ENCODE data around the gene CES4A.

The CES4A gene

DNA sequence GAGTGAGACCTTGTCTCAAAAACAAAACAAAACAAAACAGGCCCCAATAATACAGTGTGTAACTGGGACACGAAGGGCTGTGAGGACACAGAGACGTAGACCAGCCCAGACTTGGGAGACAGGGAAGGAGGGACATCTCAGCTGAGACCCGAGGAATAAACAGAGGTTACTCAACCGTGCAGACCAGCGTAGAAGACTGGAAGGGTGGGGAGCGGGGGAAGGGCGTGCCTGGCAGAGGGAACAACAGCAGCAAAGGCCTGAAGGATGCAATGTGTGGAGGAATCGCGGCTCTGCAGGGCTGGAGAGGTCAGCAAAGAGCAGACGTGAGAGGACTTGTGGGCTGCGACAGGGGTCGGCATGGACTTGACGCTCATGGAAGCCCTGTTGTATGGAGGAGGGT, 11.6 kb upstream of the CES4A start:
- no peak for TF ChIP-seq CTCF (IDR thresholded peaks at IDR 0.05; ENCODE audit: low read depth, low read length)
- H3K4me3 ChIP-seq (replicated peaks in 1 of 2; ENCODE audit: low read depth in 2 of 2, low read length in 2 of 2) = no peak overlapping the region
- DNase-seq (ENCODE audit: low read depth in 2 of 2) = no peak

DNA sequence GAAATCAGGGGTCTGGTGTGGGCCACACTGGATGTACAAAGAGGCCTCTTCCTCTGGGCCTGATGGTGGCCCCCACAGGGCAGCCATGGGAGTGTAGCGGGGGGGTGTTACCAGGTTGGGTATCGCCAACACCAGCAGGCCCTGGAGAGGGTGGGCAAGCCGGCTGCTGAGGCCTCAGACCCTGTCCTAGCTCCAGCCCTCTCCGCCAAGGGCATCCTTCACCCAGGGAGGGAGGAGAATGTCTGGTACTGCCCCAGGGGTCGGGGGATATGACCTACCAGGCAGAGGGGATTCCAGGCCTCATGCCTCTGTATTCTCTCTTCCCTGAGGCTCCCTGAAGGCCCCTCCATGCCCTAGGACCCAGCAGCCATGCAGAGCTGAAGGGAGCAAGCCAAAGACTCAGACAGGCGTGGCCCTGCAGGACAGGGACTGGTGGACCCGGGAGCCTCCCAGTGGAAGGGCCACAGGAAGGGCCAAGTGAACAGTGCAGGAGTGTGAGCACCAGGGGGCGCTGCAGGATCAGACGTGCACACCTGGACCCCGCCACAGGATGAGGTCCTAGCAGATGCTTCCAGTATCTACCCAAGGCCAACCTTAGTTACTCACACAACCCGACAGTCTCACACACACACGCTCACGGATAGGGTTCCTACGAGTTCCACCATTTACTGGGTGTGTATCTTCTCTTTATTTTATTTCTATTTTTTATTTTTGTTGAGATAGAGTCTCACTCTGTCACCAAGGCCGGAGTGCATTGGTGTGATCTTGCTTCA, 10.9 kb upstream of the CES4A start:
- peak; percentile 86 to 87 for DNase-seq (ENCODE audit: low read depth in 2 of 2)
- peak; percentile 88 for TF ChIP-seq CTCF (IDR thresholded peaks at IDR 0.05; ENCODE audit: low read depth, low read length)
- H3K4me3 ChIP-seq (replicated peaks in 1 of 2; ENCODE audit: low read depth in 2 of 2, low read length in 2 of 2) = no peak overlapping the region

DNA sequence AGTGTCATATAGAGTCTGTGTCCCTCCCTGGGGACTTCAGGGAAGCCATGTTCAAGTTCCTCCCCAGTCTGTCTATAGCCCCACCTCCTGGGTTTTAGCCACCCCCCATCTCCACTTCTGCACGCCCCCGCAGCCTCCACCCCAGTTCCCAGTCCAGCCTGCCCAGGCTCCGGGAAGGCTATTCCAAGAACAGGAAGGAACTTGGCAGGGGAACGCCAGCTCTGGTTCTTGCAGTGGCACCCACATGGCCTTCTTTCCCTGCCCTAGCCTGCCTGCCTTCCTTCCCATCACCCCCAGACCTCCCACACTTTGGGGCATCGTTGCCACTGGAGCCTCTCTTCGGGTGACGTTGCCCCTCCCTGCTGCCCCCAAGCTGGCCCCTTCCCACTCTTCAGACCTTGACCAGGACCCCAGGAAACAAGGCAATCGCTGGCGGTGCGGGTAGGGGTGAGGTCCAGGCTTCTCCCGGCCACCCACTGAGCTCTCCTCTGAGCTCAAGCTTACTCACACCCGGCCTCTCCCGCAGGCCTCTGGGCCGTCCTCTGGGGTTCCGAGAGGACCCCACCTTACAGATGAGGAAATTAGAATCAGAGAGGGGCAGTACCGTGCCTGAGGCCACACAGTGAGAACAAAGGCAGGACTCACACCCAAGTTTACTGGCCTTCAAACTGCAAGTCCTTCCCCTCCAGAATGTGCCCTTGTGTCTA, 9.2 kb upstream of the CES4A start:
- no peak for TF ChIP-seq CTCF (IDR thresholded peaks at IDR 0.05; ENCODE audit: low read depth, low read length)
- H3K4me3 ChIP-seq (replicated peaks in 1 of 2; ENCODE audit: low read depth in 2 of 2, low read length in 2 of 2) = no peak overlapping the region
- DNase-seq (ENCODE audit: low read depth in 2 of 2) = peak in 1 of 2 donors; percentile 68

- H3K4me3 ChIP-seq (replicated peaks in 1 of 2; ENCODE audit: low read depth in 2 of 2, low read length in 2 of 2) = no peak overlapping the region
- no peak for DNase-seq (ENCODE audit: low read depth in 2 of 2)
- TF ChIP-seq CTCF (IDR thresholded peaks at IDR 0.05; ENCODE audit: low read depth, low read length) = no peak
These were observed 5.4 kb upstream of the CES4A start for GRCh38 chr16:66983033-66983432.

- TF ChIP-seq CTCF (IDR thresholded peaks at IDR 0.05; ENCODE audit: low read depth, low read length) = no peak
- H3K4me3 ChIP-seq (replicated peaks in 1 of 2; ENCODE audit: low read depth in 2 of 2, low read length in 2 of 2) = no peak overlapping the region
- no peak for DNase-seq (ENCODE audit: low read depth in 2 of 2)
These were observed 3.5 kb upstream of the CES4A start for GRCh38 chr16:66984892-66985311.

DNA sequence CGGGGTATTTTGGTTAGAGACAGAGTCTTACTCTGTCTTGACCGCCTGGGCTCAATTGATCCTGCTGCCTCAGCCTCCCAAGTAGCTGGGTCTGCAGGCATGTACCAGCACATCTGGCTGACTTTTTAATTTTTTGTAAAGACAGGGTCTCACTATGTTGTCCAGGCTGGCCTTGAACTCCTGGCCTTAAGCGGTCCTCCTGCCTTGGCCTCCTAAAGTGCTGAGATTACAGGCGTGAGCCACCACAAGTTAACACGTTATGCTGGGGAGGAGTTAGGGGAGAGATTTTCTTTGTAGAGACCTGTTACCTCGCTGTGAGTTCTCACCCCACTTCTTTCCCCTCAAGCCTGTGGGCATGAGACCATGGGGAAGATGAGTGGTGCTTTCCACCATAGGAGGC, 1.8 kb upstream of the CES4A start:
- DNase-seq (ENCODE audit: low read depth in 2 of 2) = no peak
- no peak for TF ChIP-seq CTCF (IDR thresholded peaks at IDR 0.05; ENCODE audit: low read depth, low read length)
- no peak overlapping the region for H3K4me3 ChIP-seq (replicated peaks in 1 of 2; ENCODE audit: low read depth in 2 of 2, low read length in 2 of 2)
